GM12874 (cell line): ENCODE results near the gene SLITRK5.

Source experiments
- TF ChIP-seq, protein P1 (sequence below): IDR thresholded peaks from 2 replicates; pipeline ENCODE4 v1.5.1; 2011; ENCODE audit warnings: low read depth, mild to moderate bottlenecking, control low read depth, low read length, moderate library complexity; ENCODE audit not compliant: insufficient read depth

SLITRK5 gene, protein sequence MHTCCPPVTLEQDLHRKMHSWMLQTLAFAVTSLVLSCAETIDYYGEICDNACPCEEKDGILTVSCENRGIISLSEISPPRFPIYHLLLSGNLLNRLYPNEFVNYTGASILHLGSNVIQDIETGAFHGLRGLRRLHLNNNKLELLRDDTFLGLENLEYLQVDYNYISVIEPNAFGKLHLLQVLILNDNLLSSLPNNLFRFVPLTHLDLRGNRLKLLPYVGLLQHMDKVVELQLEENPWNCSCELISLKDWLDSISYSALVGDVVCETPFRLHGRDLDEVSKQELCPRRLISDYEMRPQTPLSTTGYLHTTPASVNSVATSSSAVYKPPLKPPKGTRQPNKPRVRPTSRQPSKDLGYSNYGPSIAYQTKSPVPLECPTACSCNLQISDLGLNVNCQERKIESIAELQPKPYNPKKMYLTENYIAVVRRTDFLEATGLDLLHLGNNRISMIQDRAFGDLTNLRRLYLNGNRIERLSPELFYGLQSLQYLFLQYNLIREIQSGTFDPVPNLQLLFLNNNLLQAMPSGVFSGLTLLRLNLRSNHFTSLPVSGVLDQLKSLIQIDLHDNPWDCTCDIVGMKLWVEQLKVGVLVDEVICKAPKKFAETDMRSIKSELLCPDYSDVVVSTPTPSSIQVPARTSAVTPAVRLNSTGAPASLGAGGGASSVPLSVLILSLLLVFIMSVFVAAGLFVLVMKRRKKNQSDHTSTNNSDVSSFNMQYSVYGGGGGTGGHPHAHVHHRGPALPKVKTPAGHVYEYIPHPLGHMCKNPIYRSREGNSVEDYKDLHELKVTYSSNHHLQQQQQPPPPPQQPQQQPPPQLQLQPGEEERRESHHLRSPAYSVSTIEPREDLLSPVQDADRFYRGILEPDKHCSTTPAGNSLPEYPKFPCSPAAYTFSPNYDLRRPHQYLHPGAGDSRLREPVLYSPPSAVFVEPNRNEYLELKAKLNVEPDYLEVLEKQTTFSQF

DNA sequence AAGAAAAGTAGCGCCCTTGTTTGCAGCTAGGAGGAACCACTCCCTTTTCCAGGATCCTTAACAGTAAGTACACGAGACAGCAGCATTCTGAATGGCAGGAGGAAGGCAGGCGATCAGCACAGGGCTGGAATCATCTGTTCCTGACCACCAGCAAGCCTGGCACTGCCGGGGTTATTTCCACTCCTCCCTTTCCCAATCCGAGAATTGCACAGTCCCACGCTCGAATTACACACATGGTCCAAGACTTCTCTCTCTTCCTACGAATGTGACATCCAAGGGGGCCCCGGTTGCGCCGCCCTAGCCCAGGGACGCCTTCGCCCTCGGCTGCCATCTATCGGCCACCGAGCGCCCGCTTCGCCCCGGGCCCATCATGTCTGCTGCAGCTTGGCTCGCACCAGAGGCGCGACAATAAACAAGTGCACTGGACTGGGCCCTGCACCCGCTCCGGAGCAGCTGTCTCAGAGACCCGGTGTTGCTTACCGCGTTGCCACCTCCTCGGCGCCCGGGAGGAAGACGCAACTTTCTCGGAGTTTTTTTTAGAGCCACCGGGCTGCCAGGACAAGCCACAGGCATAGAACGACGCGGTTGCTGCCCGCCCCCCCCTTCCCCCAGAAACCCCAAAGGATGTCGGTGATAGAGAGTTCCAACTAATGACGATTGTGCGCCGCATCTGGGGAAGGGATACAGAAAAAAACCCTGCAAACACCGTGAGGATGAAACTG, at the start of gene SLITRK5:
SLITRK5 (plus strand) TSS at position 341 of the 722 bp plus-strand sequence. CDS start 4,018 bp downstream, outside the sequence.
- TF ChIP-seq, protein P1, sequence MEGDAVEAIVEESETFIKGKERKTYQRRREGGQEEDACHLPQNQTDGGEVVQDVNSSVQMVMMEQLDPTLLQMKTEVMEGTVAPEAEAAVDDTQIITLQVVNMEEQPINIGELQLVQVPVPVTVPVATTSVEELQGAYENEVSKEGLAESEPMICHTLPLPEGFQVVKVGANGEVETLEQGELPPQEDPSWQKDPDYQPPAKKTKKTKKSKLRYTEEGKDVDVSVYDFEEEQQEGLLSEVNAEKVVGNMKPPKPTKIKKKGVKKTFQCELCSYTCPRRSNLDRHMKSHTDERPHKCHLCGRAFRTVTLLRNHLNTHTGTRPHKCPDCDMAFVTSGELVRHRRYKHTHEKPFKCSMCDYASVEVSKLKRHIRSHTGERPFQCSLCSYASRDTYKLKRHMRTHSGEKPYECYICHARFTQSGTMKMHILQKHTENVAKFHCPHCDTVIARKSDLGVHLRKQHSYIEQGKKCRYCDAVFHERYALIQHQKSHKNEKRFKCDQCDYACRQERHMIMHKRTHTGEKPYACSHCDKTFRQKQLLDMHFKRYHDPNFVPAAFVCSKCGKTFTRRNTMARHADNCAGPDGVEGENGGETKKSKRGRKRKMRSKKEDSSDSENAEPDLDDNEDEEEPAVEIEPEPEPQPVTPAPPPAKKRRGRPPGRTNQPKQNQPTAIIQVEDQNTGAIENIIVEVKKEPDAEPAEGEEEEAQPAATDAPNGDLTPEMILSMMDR, result peak; percentile 95

DNA sequence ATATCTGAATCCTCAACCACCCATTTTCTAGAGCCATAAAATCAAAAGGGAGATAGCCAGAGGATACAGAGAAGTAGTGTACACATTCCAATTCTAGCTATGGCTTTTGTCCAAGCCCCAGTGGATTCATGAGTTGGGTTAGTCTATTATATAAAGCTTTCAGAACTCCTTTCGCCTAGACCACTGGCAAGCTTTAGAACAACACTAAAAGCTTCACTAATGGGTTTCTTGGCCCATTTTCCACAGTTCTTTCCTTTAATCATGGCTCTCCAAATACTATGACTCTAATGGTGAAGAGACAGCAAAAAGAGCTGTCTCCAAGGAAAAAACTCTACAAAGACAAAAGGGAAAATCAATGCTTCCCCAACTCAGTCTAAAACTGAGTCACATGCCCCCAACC, 48.2 kb upstream of the SLITRK5 start:
- TF ChIP-seq, protein P1, result no peak

DNA sequence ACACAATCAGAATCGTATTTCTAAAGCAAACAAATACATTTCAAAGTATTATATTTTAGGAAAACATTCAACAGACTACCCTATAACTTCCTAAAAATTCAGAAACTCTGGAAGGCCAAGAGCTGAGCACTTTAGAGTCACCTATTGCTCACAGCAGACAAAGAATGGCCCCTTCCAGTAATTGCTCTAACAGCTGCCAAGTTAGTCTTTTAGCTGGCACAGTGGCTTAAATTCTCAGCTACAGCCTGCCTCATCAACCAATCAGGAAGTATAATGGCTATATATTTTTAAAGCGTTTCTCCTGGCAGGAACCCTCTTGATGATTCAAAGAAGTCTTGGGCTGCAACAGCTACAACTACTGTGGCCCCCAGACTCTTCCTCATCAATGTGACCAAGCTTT, 14.9 kb upstream of the SLITRK5 start:
- TF ChIP-seq, protein P1, result no peak

DNA sequence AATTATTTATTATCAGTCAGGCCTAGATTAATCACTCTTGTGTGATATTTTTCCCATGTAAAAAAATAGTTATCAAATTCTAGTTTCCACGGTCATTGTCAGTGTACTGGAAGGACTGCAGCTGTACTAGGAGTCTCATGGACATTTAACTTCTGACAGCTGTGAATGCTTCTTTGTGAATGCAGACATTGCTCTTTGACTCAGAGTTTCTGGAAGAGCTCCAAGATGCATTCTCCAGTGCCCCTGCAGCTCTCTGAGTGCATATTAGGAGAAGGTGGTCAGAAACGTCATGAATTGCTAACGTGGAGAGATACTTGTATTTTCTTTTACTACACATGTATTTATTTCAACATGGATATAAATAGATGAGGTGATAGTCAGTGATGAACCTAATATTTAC, 9.7 kb upstream of the SLITRK5 start:
- TF ChIP-seq, protein P1, result no peak

DNA sequence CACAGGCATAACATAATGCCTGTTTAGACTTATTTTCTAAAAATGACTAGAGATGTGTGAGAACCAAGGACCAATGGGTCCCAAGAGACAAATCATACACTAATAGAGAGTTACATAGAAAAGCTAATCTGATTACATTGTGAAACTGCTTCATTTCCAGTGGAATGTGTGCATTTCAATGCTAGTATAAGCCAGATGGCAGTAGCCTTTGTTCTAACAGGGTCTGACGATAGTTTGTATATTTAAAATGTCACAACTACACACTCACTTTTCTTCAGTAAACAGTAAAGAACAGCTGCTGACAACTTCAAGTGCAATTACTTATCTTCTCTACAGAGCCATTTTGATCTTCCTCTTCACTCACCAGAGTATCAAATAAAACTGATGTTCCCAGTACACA, 4.3 kb upstream of the SLITRK5 start:
- TF ChIP-seq, protein P1, result no peak

DNA sequence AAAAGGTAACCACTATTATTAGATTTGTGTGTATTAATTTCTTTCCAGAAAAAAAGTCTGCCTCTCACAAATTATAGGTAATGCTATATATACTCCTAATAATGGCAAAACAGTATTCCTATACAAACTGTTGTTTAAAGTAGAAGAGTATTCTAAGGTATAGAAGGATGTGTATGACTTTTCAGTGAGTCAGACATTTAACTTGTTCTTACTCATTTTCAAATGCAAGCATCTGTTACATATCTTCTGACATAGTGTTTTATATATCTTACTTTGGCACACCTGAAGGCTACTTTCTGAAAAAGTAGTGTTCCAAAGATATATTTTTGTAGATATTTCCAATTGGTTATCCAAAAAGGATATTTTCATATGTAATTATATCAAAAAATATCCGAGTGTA, 3.5 kb upstream of the SLITRK5 start:
- TF ChIP-seq, protein P1, result no peak
